HepG2 (cell line): Measurements from ENCODE around the gene GADD45GIP1. TPM values are rescaled to one million over a fixed set of nuclear protein-coding genes. Genes with fewer than 3 reads are reported as not detected.
A peak's percentile ranks its signal among the peaks of the same experiment; 100 is the strongest.

Source experiments
- ATAC-seq: fragments of 200-7000 bp; cut with Tn5 transposase; 3 replicates; pipeline ENCODE4 v1.9.1; 2020; ENCODE audit warnings: mild to moderate bottlenecking, moderate library complexity
- BruUV-seq: library from RNA; stranded (reverse); fragments of 400-500 nt; replicated peaks from 2 replicates; lab custom pipeline; 2021; lab: Mats Ljungman, UMichigan
- CTCF ChIA-PET: fragments of 300-600 bp; formaldehyde crosslinking; extraction: SDS; loops from one replicate; lab custom pipeline; 2021; ENCODE audit warnings: low total read pairs, inconsistent platforms, low intra/inter-chr PET ratio; lab: Yijun Ruan, JAX
- POLR2A ChIA-PET: fragments of 350-600 bp; sonication (Branson Sonifier 250); formaldehyde crosslinking; loops from one replicate; lab custom pipeline; 2020; ENCODE audit warnings: antibody characterized with exemption, inconsistent platforms; lab: Yijun Ruan, JAX
- DNase-seq: peaks from one replicate; pipeline ENCODE4 v3.0.0-alpha.2; 2015; ENCODE audit warnings: low spot score
- FAIRE-seq: peaks from 3 replicates; lab custom pipeline; 2011; peaks lifted over from hg19 to GRCh38; lab: Jason Lieb, UNC
- H2AFZ ChIP-seq: one replicate; pipeline ENCODE4 v1.6.1; 2011; ENCODE audit warnings: low read length, inconsistent platforms
- H3K27ac ChIP-seq: fragments of 300-600 bp; 3 replicates; pipeline ENCODE4 v1.8.0; 2011; ENCODE audit warnings: mixed run types, mild to moderate bottlenecking, mixed read lengths, low read length, inconsistent platforms; ENCODE audit not compliant: insufficient read depth; ENCODE audit errors: extremely low read length
- H3K27me3 ChIP-seq, 2 experiments: fragments of 200-600 bp in 1 of 2; 2 replicates in 1 of 2; 3 replicates in 1 of 2; pipeline versions ENCODE4 v1.6.0 to v1.8.0; 2011; ENCODE audit warnings: low read length in 2 of 2, mild to moderate bottlenecking in 2 of 2, moderate library complexity in 2 of 2, inconsistent platforms in 1 of 2; ENCODE audit not compliant: insufficient read depth in 2 of 2, control insufficient read depth in 1 of 2
- H3K36me3 ChIP-seq, 2 experiments: fragments of 200-600 bp in 1 of 2; replicated peaks in 1 of 2; 2 replicates in 1 of 2; 3 replicates in 1 of 2; pipeline versions ENCODE4 v1.5.1 to v1.8.0; 2011; ENCODE audit warnings: low read length in 2 of 2, inconsistent platforms in 1 of 2; ENCODE audit not compliant: insufficient read depth in 2 of 2, control insufficient read depth in 1 of 2
- H3K4me1 ChIP-seq: 2 replicates; pipeline ENCODE4 v1.5.1; 2012; ENCODE audit warnings: low read length, inconsistent platforms; ENCODE audit not compliant: insufficient read depth
- H3K4me2 ChIP-seq: 2 replicates; pipeline ENCODE4 v1.6.0; 2011; ENCODE audit warnings: low read depth, low read length, inconsistent platforms
- H3K4me3 ChIP-seq, 3 experiments: fragments of 200-600 bp in 1 of 3; sonication (generic), shearing (Covaris generic) in 1 of 3; replicated peaks in 1 of 3; 2 replicates each; pipeline ENCODE4 v1.5.1; 2011 to 2016; ENCODE audit warnings: low read length in 3 of 3, inconsistent platforms in 2 of 3, low read depth in 2 of 3, mild to moderate bottlenecking in 2 of 3, control low read depth in 1 of 3, mixed read lengths in 1 of 3; ENCODE audit not compliant: insufficient read depth in 1 of 3
- H3K79me2 ChIP-seq: one replicate; pipeline ENCODE4 v1.6.1; 2011; ENCODE audit warnings: low read length, inconsistent platforms; ENCODE audit not compliant: insufficient read depth
- H3K9ac ChIP-seq: 2 replicates; pipeline ENCODE4 v1.6.0; 2011; ENCODE audit warnings: mild to moderate bottlenecking, low read depth, low read length, inconsistent platforms; ENCODE audit not compliant: insufficient read depth
- H3K9me3 ChIP-seq: 2 replicates; pipeline ENCODE4 v1.5.1; 2012; ENCODE audit warnings: mild to moderate bottlenecking, low read length
- H4K20me1 ChIP-seq: 2 replicates; pipeline ENCODE4 v1.6.0; 2011; ENCODE audit warnings: inconsistent platforms, mild to moderate bottlenecking, low read length, moderate library complexity; ENCODE audit not compliant: insufficient read depth
- ADNP ChIP-seq: sonication (generic); formaldehyde crosslinking; IDR thresholded peaks from 2 replicates; pipeline ENCODE4 v1.4.0; 2020; ENCODE audit warnings: missing genetic modification reagents
- CC2D1A ChIP-seq: sonication (generic); formaldehyde crosslinking; IDR thresholded peaks from 2 replicates; pipeline ENCODE4 v1.8.1; 2023; ENCODE audit warnings: mild to moderate bottlenecking, missing genetic modification reagents
- MAFF ChIP-seq: IDR thresholded peaks from 2 replicates; pipeline ENCODE4 v1.6.1; 2011; ENCODE audit warnings: low read depth, low read length, improper control_type of control experiment
- MXD3 ChIP-seq: IDR thresholded peaks from 2 replicates; pipeline ENCODE4 v1.6.1; 2016; ENCODE audit warnings: mild to moderate bottlenecking, missing biosample characterization, missing genetic modification reagents
- MYPOP ChIP-seq: sonication (generic); formaldehyde crosslinking; IDR thresholded peaks from 2 replicates; pipeline ENCODE4 v1.8.1; 2023; ENCODE audit warnings: mild to moderate bottlenecking, moderate library complexity, missing genetic modification reagents
- NFAT5 ChIP-seq: sonication (generic); formaldehyde crosslinking; IDR thresholded peaks from 2 replicates; pipeline ENCODE4 v1.4.0; 2020; ENCODE audit warnings: missing genetic modification reagents
- RCOR2 ChIP-seq: IDR thresholded peaks from 2 replicates; pipeline ENCODE4 v1.6.1; 2016; ENCODE audit warnings: missing biosample characterization, missing genetic modification reagents
- RELA ChIP-seq: sonication (generic); formaldehyde crosslinking; IDR thresholded peaks from 2 replicates; pipeline ENCODE4 v1.4.0; 2020; ENCODE audit warnings: missing genetic modification reagents
- TCF12 ChIP-seq, 2 experiments: fragments of 450-650 bp in 1 of 2; sonication (generic) in 1 of 2; formaldehyde crosslinking in 1 of 2; IDR thresholded peaks; 2 replicates each; pipeline versions ENCODE4 v1.6.1 to v1.8.0; 2017 to 2022; ENCODE audit warnings: antibody characterized with exemption in 1 of 2, mild to moderate bottlenecking in 1 of 2, missing genetic modification reagents in 1 of 2, moderate library complexity in 1 of 2
- ZGPAT ChIP-seq: IDR thresholded peaks from 2 replicates; pipeline ENCODE4 v1.6.1; 2016; ENCODE audit warnings: mild to moderate bottlenecking
- ZNF337 ChIP-seq: sonication (generic); formaldehyde crosslinking; IDR thresholded peaks from 2 replicates; pipeline ENCODE4 v1.5.1; 2020; ENCODE audit warnings: missing genetic modification reagents, low read depth, mild to moderate bottlenecking, borderline replicate concordance
- ZNF383 ChIP-seq: sonication (generic); formaldehyde crosslinking; IDR thresholded peaks from 2 replicates; pipeline ENCODE4 v1.4.0; 2020; ENCODE audit warnings: missing genetic modification reagents, mild to moderate bottlenecking, borderline replicate concordance
- ZNF614 ChIP-seq: IDR thresholded peaks from 2 replicates; pipeline ENCODE4 v1.6.1; 2018; ENCODE audit warnings: missing biosample characterization, missing genetic modification reagents, inconsistent platforms, borderline replicate concordance
- ZNF703 ChIP-seq: sonication (generic); formaldehyde crosslinking; IDR thresholded peaks from 2 replicates; pipeline ENCODE4 v1.5.1; 2020; ENCODE audit warnings: missing genetic modification reagents, mild to moderate bottlenecking, moderate library complexity, borderline replicate concordance
- WGBS: methylation state at CpG from one replicate; pipeline ENCODE4 v1.1.6; 2017; ENCODE audit warnings: low lambda C conversion rate; 5-methylcytosine and 5-hydroxymethylcytosine counted together
- in situ Hi-C: cut with HindIII; loops from 2 replicates; pipeline ENCODE4 v1.10.0; 2017; ENCODE audit warnings: low pct_unique_long_range_greater_than_20kb; ENCODE audit not compliant: extremely low pct_ligation_motif_present
- intact Hi-C: fragments of 100-400 bp; cut with micrococcal nuclease; formaldehyde crosslinking; loops from one replicate; pipeline ENCODE4 v1.10.0; 2022; ENCODE audit not compliant: unreplicated experiment
- polyA plus RNA-seq, 8 experiments: library from polyadenylated mRNA; depleted of rRNA in 3 of 8; stranded (reverse) in 7 of 8; unstranded in 1 of 8; fragments of >200 nt; fragmentation: Illumina TruSeq in 4 of 8; extraction: Trizol in 4 of 8; gene quantifications; 2 replicates each; pipeline versions ENCODE4 v1.2.1 to v1.2.3, GENCODE V29; 2011 to 2016; ENCODE audit warnings: low read depth in 4 of 8, missing spikeins in 1 of 8, mixed read lengths in 1 of 8; ENCODE audit not compliant: insufficient read depth in 1 of 8
- total RNA-seq, 5 experiments: library from RNA; depleted of rRNA; stranded (reverse); fragments of >200 nt; fragmentation: Illumina TruSeq; extraction: Trizol; gene quantifications; 2 replicates each; pipeline ENCODE4 v1.2.3, GENCODE V29; 2016; ENCODE audit warnings: low read depth in 1 of 5

GADD45GIP1 gene
- total and polyA plus RNA-seq, 2 of the 13 experiments (the other 11 are each of a cell fraction or from before 2014, with no cell fraction given): 24.6 to 30.7 TPM

- H3K4me1 ChIP-seq: peaks cover 57% of the 10 kb centered on the region
- H4K20me1 ChIP-seq: no peaks in the 10 kb centered on the region
- H3K27ac ChIP-seq: no peak overlapping the region
- no peak overlapping the region for H2AFZ ChIP-seq
- POLR2A ChIA-PET: interaction anchor here (2.2 kb wide), 1 partner anchor 78 kb away, joined by 7 read pairs; no protein-coding TSS in a partner anchor
- BruUV-seq: no TSS peak
- in situ Hi-C loops (no loop called here), intact Hi-C loops (no loop called here)
- H3K4me2 ChIP-seq: peak overlapping the region; percentile 67
- FAIRE-seq: no peak
- no peaks in the 10 kb centered on the region for H3K9me3 ChIP-seq
- peak overlapping the region; percentile 34 to 47 (median 38); a peak in 3 of 6 replicates for H3K4me3 ChIP-seq
- H3K36me3 ChIP-seq: no peaks in the 10 kb centered on the region
- H3K79me2 ChIP-seq: no peaks in the 10 kb centered on the region
- no peak for ATAC-seq
- no peak overlapping the region for H3K9ac ChIP-seq
- DNase-seq: no peak
- CTCF ChIA-PET: interaction anchor here (2.4 to 3.8 kb wide), 2 partner anchors 78 to 111 kb away, joined by 11 to 29 read pairs; no protein-coding TSS in a partner anchor
- peaks cover 0 to 5% of the 10 kb centered on the region in 2 experiments; a peak in 1 of 5 replicates for H3K27me3 ChIP-seq
- 21% methylated on average over 10 of the region's 10 CpGs for WGBS
- TF ChIP-seq ZNF703 (CRISPR knock-in tag) (no peak), RELA (no peak), ZNF614 (CRISPR knock-in tag) (no peak), MXD3 (CRISPR knock-in tag) (no peak), TCF12 (IDR thresholded peaks at IDR 0.05) (no peak), TCF12 (CRISPR knock-in tag; IDR thresholded peaks at IDR 0.05) (no peak), ZGPAT (CRISPR knock-in tag) (no peak), CC2D1A (CRISPR knock-in tag) (no peak), ZNF337 (CRISPR knock-in tag) (no peak), RCOR2 (no peak), MYPOP (CRISPR knock-in tag) (no peak), ZNF383 (CRISPR knock-in tag) (no peak), MAFF (no peak), NFAT5 (CRISPR knock-in tag) (no peak), ADNP (CRISPR knock-in tag) (no peak)
These were observed 26.1 kb upstream of the GADD45GIP1 start for GRCh38 chr19:12983091-12983490.
